ENCODE measurements around the gene ANTXR1. TPM values are rescaled to one million over a fixed set of nuclear protein-coding genes. Genes with fewer than 3 reads are reported as not detected.

Gene ANTXR1
- total and polyA plus RNA-seq, 2 of the 8 experiments (the other 6 are each of a cell fraction or from before 2014, with no cell fraction given), result 15.8 to 44.3 TPM

- H3K23ac ChIP-seq (ENCODE audit: insufficient read length), result no peak overlapping the region
- no peak overlapping the region for H3K56ac ChIP-seq (replicated peaks; ENCODE audit: insufficient read length, low read depth, low read length)
- no peaks in the 10 kb centered on the region for H3K23me2 ChIP-seq (ENCODE audit: low read depth, low read length)
- H3K79me1 ChIP-seq (ENCODE audit: low read depth, low read length), result no peaks in the 10 kb centered on the region
- ChIA-PET POLR2A (ENCODE audit: partially characterized antibody) (no interaction called here), CTCF (ENCODE audit: partially characterized antibody) (no interaction called here)
- no peaks in the 10 kb centered on the region for H3K4me1 ChIP-seq (replicated peaks in 1 of 4; ENCODE audit: control insufficient read depth in 3 of 4, insufficient read depth in 4 of 4, low read length in 3 of 4)
- no peak overlapping the region for H3K4ac ChIP-seq (replicated peaks; ENCODE audit: insufficient read length, low read depth, low read length)
- no peak overlapping the region for H2BK12ac ChIP-seq (ENCODE audit: low read depth, low read length)
- no peak overlapping the region for H2BK20ac ChIP-seq (ENCODE audit: low read length)
- H4K8ac ChIP-seq (ENCODE audit: extremely low read depth, insufficient read depth, low read length), result no peak overlapping the region
- no peak overlapping the region for H2BK5ac ChIP-seq (ENCODE audit: low read depth, low read length)
- H3K14ac ChIP-seq (ENCODE audit: insufficient read length), result no peak overlapping the region
- no peak overlapping the region for H2AK5ac ChIP-seq (ENCODE audit: low read depth, low read length)
- no peak overlapping the region for H3K4me2 ChIP-seq (ENCODE audit: insufficient read depth in 1 of 2, low read depth in 2 of 2, low read length in 2 of 2)
- H4K20me1 ChIP-seq (replicated peaks in 1 of 2; ENCODE audit: control insufficient read depth in 1 of 2, insufficient read depth in 2 of 2, low read length in 2 of 2), result no peaks in the 10 kb centered on the region
- no peak overlapping the region for H3K18ac ChIP-seq (ENCODE audit: extremely low read depth, low read length)
- H2BK120ac ChIP-seq (replicated peaks; ENCODE audit: low read depth, low read length), result no peak overlapping the region
- TF ChIP-seq USF2 (IDR thresholded peaks at IDR 0.05; ENCODE audit: low read length), result no peak
- TF ChIP-seq BCL11A (IDR thresholded peaks at IDR 0.05; ENCODE audit: low read depth in 2 of 2, low read length in 2 of 2), result no peak
- no peaks in the 10 kb centered on the region for H3K9me3 ChIP-seq (ENCODE audit: insufficient read depth in 2 of 2, low read depth in 1 of 2, low read length in 1 of 2)
- H2AFZ ChIP-seq (ENCODE audit: low read length), result no peak overlapping the region
- no peak for DNase-seq (ENCODE audit: low read depth in 1 of 2, low spot score in 2 of 2)
- no peak overlapping the region for H3K27ac ChIP-seq (ENCODE audit: low read depth, low read length)
- WGBS, 2 experiments (ENCODE audit: extremely low coverage in 1 of 2, insufficient coverage in 1 of 2, insufficient read length in 1 of 2, insufficient replicate concordance in 2 of 2, low coverage in 1 of 2, low lambda C conversion rate in 2 of 2, missing lambda C conversion rate in 1 of 2), result 91% methylated on average over 5 of the region's 5 CpGs; no CpG with 5 or more reads in 1 of the 2 experiments
- no peak for FAIRE-seq
- no peak overlapping the region for H4K5ac ChIP-seq (ENCODE audit: insufficient read length, low read depth, low read length)
- H2BK15ac ChIP-seq (ENCODE audit: low read length), result no peak overlapping the region
- no peak overlapping the region for H3K9ac ChIP-seq (replicated peaks in 1 of 4; ENCODE audit: extremely low read depth in 1 of 4, low read depth in 3 of 4, low read length in 3 of 4)
- no peaks in the 10 kb centered on the region for H3K36me3 ChIP-seq (ENCODE audit: control insufficient read depth in 2 of 4, insufficient read depth in 4 of 4, low read length in 3 of 4)
- no peaks in the 10 kb centered on the region for H3K27me3 ChIP-seq (replicated peaks in 1 of 4; ENCODE audit: control insufficient read depth in 3 of 4, extremely low read depth in 1 of 4, insufficient read depth in 3 of 4, low read length in 3 of 4)
- H3K4me3 ChIP-seq (ENCODE audit: extremely low read depth in 1 of 4, insufficient read depth in 2 of 4, low read depth in 3 of 4, low read length in 4 of 4), result no peak overlapping the region
- H4K91ac ChIP-seq (replicated peaks; ENCODE audit: insufficient read length, low read length), result no peak overlapping the region
- no peaks in the 10 kb centered on the region for H3K79me2 ChIP-seq (ENCODE audit: control insufficient read depth in 1 of 2, insufficient read depth in 2 of 2, low read length in 2 of 2)
Observed at GRCh38 chr2:68987021-68987503, 25.9 kb upstream of the ANTXR1 start.

Data from H1 (cell line).